Hematopoietic multipotent progenitor cell treated with erythropoietin and hydrocortisone succinate and interleukin-3 and kit ligand, for 15 days (in vitro differentiated cells): ENCODE data around the gene LUC7L.
"Not testable (repeated sequence)": the region's sequence is repeated elsewhere in the genome, so short reads cannot be mapped to it uniquely, and the experiment has no call there.

Source experiments
- DNase-seq: peaks from one replicate; pipeline ENCODE4 v3.0.0-alpha.2; 2015; ENCODE audit warnings: low spot score

The LUC7L gene, protein sequence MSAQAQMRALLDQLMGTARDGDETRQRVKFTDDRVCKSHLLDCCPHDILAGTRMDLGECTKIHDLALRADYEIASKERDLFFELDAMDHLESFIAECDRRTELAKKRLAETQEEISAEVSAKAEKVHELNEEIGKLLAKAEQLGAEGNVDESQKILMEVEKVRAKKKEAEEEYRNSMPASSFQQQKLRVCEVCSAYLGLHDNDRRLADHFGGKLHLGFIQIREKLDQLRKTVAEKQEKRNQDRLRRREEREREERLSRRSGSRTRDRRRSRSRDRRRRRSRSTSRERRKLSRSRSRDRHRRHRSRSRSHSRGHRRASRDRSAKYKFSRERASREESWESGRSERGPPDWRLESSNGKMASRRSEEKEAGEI

DNA sequence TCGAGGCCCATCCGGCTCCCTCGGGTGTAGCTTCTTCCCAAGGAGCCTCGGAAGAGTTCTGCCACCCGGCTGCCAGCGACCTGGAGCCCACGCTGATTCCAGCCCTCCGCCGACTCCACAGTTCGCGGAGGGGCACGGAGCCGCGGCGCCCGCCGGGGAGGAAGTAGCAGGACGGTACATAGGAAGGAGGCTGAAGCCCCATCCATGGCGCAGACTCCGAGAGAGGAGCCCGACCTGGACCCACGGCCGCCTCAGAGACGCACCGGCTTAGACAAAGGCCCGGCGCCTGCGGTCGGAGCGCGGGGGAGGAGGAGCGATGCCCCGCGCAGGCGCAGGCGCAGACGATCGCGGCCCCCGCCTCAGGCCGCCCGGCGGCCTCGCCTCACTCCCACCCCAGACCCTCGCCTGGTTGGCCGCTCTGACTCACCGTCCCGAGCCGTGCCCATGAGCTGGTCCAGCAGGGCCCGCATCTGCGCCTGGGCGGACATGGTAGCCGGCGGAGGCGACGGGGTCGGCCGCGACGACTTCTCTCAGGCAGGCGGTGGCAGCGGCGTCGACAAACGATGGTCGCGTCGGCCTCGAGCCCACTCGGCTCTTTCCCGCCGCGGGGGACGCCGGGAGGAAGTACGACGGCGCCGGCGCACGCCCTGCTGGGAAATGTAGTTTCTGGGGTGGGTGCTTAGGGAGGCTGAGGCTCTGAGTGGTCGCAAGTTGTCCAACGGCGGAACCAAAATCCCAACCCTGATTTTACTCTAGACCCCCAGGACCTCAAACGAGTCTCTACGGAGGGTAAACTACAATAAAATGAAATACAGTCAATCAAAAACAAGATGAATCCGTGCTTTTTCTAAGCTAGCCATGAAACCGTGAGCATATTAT is at the start of gene LUC7L:
Gene LUC7L (minus strand): TSS at position 598 of the 879 bp plus-strand sequence. CDS start 110 bp downstream, at position 488.
- DNase-seq: peak; percentile 77

DNA sequence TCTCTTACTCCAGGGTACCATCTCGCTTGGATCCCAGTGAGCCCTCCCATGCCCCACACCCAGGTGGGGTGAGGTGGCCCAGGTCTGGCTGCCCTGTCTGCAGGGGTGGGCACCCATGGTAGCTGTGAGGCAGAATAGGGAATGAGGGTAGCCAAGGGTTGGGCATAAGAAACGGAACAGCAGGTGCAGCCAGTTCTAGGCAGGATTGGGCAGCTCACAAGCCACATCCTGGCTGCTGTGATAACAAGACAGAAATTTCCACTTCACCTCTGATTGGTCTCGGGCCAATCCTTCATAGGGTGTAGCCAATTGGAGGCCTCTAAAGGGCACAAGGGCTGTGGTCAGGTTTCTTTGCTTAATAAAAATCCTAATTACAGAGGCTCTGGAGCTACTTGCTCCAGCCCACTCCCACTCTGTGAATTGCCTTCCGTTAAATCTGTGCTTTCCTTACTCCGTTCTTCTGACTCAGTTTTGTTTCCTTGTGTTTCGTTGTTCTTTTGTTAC is 49.7 kb upstream of the LUC7L start:
- DNase-seq: peak; percentile 60

DNA sequence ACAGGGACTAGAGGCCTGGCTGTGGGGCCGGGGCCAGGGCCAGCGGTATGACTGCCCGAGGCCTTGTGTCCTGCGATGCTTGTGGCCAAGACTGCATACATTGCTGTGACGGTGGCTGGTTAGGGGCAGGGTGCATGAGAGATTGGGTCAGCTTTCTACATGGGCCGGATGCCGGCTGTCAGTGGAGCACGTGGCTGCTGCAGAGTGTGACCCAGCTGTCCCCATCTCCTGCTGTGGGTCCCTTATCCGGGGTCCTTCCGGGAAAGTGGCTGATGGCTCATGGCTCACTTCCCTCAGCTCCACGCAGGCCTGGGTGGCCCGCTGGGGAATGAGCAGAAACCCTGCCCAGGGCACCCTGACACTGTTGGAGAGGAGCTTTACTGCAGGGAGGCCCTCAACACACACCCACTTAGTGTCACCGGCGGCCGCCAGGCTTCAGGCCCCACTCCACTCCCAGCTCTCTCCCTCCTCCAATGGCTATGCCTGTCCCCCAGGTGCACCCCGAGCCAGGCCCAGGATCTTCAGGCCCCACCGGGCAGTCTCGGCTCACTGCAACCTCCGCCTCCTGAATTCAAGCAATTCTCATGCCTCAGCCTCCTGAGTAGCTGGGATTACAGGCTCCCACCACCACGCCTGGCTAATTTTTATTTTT is 47.3 kb upstream of the LUC7L start:
- no peak for DNase-seq

DNA sequence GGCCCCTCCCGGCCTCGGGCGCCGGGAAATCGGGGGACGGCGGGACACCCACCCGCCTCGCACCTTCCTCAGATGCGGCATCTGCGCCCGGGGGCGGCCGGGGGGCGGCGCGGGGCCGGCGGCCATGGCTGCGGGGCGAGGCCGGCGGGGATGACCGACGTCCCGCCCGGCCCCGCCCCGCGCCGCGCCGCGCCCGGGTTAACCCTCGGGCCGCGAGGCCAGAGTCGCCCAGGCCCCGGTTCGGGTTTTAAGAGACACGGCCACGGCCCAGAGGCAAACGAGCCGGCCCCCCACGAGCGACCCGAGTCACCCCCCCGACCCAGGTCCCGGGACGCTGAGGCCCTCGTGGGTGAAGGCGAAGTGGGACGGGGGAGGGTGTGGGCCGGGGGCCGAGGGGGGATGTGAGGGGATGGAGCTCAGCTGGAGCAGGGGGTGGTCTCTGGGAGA is 46.6 kb upstream of the LUC7L start, which contains the start of gene RGS11:
Gene RGS11 (minus strand): TSS at position 159 of the 447 bp plus-strand sequence. CDS start 33 bp downstream, at position 126.
- DNase-seq: no peak

DNA sequence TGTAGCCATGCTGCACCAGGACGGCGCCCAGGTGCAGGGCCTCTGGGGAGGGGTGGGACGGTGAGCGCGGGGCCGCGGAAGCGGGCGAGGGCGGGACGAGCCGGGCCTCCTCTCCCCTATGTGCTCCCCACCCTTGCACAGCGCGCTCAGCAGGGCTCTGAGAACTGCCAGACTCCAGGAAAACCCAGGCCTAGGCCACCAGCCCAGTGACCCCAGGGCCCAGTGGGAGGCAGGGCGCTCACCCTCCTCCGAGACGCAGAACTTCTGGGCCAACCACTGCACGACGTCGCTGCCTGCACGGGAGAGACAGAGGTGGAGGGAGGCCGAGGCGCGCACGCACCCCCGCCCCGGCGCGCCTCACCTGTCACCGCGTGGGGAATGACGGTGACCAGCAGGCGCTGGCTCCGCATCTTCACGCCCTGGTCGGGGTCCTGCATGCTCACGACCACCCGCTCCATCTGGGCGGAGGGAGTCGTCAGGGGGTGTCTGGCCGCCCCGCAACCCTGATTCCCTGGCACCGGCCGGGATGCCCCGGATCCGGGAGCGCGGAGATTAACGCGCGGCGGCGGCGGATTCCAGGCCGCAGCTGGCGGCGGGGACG is 45.9 kb upstream of the LUC7L start:
- no peak for DNase-seq

DNA sequence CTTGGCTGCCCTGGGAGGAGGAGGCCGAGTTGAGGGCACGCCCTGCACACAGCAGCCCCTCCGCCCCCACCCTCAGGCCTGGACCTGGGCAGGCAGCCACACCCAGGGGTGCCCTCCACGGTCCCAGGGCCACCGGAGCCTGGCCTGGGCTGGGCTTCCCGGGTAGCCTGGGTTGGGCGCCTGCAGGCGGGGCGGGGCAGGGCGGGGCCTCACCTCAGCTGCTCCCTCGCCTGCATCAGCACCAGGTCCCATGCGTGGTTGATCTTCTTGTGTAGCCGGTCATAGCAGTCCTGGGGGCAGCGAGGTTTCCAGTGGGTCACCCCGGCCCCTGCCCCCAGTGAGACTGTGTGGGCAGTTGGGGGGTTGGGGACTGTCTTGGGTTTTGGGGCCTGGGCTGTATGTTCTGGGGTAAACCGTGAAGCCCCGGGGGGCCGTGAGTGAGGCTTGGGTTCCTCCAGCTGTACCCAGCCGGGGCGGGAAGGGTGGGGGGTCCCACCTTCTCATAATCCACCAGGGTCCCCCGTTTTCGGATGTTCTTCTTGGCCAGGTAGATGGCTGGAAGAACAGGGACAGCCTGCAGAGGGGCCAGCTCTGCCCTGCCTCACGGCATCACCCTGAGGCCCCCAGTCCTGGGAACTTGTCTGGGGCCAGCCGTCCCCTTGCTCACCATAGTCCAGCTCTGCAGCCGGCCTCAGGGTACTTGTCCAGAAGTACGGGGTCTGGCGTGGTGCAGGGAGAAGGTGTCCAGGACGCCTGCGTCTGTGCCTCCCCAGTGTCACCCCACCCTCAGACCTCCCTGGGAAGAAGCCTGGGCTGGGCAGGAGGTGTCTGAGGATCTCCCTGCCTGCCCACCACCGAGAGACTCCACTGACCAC is 44.5 kb upstream of the LUC7L start:
- DNase-seq: peak; percentile 23

DNA sequence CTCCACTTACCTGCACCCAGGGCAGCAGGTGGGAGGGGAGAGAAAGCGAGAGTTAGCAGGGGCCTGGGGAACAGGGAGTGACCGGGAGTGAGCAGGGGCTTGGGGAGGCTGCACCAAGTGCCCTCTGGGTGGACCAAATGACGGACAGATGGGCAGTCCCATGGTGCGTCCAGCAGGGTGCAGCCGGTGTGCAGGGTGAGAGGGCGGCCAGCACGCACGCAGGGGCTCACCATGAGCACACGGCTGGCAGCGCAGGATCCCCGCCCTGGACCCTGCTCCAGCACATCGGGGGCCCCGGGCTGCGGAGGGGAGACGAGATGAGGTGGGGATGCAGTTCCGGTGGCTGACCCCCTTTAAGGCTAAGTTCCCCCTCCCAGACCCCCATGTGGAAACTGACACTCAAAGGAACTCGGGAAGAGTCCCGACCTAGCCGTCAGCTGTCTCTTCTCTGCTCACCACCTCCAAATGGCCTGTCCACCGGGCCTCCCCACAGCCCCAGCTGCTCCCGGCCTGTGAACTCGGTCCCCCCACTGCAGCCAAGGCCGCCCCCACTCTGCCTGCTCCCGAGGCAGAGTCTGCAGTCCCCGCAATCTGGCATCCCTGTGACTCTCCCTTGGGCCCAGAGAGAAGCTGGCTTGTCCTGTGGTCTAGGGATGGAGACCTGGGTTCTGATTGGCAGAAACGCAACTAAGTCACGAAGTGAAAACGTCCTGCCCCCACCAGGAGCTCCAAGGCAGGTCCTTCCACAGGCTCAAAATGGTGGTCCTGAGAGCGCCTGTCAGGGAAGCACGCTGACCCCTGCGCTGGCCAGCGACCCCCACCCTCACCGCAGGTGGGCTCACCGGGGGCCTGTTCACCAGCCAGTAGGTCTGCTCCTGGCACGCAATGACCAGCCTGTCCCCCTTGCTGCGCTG is 43.6 kb upstream of the LUC7L start:
- no peak for DNase-seq

DNA sequence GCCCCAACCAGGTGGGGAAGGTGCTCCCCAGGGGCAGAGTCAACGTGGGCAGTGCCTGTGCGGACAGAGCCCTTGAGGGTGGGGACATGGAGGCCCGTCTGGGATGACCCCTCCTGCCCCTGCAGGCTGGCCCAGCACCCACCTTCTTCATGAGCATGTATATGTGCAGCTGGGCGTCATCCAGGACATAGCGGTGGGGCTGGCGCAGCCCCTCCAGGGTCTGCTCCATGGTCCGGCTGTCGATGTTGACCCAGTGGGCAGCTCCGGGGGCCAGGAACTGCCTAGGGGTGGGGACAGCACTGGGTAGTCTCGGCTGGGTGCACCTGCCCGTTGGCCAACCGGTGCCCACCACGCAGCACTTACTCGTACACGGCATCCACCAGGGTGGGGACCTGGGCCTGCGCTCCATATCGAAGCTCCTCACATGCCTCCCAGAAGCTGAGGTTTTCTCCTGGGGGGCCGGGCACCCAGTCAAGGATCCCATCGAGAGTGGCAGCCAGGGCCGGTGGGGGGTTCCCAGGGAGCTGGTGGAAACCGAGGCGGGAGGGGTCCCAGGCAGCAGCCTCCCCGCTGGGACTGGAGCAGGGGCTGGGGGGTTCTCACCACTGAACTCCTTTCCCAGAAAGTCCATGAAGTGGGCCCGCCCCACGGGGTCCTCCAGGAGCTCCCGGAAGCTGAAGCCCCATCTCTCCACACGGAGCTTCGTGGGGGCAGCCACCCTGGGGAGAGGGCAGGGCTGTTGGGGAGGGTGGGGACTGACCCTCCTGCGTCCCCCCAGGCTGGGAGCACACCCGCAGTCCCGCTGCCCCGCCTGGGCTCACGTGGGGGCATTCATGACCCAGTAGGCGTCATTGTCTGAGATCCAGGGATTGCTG is 41.4 kb upstream of the LUC7L start:
- no peak for DNase-seq

DNA sequence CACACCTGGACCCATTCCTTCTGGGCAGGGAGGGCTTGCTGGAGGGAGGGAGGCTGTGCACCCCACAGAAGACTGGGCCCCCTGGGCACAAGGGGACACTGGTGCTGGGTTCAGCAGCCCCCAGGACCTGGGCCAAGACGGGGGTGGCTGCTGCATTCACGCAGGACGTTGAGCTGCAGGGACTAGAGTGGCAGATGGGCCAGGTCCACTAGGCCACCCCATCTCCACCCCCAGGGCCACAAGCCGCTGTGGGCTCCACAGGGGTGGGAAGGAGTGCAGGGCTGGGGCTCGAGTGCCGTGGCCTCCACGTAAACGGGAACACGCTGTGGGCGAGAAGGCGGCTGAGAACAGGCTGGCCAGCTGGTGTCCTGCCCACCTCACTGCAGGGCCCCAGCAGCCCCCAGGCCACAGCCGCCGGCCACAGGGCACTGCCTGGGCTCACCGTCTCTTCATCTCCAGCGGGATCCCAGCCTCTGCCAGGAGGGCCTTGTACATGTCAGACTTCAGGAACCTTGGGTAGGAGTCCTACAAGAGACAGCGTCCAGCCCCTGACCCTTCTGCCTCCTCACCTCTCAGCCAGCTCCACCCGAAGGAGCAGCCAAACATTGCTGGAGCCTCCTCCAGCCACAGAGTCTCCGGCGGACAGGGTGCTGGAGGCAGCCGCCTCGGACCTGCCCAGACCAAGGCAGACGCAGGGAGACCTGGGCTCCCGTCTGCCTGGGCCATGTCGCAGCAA is 40.0 kb upstream of the LUC7L start:
- no peak for DNase-seq

DNA sequence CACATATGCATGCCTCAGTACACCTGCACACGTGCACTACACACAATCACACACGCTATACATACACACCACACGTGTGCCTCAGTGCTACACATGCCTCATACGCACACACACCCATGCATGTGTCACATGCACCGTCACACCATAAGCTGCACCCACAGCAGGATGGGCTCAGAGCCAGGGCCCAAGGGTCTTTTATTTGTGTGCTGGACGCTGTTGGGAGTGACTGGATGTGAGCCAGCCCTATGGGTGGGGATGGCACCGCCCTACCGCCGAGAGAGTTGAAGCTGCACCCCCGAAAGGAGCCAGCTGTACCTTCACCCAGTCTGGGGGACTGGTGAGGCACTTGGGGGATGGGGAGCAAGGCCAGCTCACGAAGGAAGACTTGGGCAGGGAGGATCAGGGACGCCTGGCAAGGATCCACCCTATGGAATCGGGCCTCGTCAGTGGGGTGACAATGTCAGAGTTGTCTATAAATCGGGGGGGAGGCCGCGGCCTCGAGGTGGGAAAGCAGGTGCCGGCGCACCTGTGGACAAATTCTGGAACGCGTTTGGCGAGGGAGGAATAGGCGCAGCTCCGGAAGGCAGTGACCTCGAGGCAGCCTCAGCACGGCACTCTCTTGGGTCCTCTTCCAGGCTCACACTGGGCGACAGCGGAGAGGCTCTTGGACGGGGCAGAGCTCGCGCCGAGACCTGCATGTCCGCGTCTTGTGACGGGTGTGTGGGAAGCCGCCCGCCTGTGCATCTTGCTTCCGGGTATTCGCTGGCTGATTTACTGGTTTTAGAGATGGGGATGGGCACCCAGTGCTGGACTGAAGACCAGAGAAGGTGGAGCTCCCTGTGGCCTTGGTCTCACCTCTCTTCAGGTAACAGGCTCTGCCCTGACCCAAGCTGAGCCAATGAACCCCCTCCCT is 39.1 kb upstream of the LUC7L start:
- no peak for DNase-seq

DNA sequence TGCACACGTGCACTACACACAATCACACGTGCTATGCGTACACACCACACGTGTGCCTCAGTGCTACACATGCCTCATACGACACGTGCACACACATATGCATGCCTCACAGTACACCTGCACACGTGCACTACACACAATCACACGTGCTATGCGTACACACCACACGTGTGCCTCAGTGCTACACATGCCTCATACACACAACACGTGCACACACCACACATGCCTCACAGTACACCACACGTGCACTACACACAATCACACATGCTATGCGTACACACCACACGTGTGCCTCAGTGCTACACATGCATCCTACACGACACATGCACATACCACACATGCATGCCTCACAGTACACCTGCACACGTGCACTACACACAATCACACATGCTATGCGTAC is 38.3 kb upstream of the LUC7L start:
- DNase-seq: not testable (repeated sequence)

DNA sequence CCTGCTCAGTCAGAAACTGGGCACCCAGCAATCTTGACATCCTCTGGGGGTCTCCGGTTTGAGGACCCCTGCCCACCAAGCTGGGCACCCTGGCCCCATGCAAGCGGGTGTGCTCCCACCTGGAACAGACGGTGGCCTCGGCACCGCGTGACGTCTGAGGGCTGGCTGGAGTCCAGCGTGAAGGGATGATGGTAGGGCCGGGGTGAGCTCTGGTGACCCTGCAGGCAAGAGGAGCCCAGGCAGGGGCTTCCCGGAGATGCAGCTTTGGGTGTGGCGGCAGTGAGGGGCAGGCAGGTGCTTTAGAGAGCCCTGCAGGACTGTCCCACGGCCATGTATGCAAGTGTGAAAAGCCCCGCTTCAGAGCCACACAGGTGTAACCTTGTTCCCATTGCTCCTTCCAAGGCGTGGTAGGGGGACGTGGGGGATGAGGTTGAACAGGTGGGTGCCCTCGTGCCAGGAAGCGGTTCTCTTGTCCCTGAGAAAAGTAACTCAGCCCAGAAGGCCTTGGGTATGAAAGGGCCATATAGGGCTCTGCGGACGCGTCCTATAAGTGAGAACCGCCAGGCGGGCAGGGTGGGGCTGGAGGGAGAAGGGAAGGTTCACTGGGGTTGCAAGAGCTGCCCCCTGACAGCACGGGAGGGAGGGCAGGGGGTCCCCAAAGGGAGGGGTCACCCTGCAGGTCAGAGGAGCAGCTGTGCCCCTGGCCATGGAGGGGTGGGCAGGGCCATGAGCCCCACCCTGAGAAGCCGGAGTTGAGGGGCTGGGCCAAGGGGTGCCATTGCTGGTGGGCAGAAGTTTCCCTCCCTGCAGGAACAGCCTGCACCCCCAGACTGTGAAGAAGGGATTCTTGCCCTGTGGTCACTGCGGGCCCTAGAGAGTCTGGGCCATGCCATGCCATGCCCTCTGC is 37.3 kb upstream of the LUC7L start:
- DNase-seq: no peak

DNA sequence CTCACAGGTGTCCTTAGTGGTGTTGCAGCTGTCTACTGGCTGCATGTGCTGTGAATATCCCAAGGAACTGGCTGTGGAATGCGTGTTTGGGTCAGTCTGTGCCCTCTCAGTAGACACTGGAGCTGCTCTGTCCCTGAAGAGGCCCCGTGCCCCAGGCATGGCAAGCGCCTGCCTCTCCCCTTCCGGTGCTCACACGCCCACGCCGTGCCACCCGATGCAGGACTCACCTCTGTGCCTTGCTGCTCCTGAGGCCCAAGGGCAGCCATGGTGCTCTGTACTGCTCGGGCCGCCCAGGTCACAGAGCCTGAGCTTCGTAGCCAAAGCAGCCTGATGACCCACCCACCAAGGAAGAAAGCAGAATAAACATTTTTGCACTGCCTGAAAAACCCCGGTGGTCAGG is 36.5 kb upstream of the LUC7L start:
- DNase-seq: no peak

DNA sequence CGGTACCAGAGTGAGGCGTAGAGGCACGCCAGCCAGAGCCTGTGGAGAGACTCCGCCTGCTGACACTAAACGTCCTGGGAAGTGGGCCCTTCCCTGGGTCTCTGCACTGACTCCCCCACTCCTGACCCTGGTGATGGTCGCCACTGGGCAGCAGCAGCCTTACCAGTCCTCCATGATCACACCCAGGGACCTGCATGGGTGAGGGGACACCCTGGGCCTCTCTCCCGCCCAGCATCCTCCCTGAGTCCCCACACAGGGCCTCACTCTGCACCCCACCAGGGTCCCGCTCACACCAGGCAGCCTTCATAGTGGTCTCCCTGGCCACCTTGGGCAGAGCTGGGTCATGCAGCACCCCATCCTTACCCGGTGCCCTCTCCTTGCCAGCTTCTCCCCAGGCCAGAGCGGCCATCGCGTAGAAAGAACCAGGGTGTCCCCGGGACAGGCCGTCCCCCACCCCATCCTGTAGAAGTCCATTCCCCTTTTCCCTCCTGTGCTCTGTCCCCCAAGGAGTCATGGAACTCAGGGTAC is 35.8 kb upstream of the LUC7L start:
- no peak for DNase-seq

DNA sequence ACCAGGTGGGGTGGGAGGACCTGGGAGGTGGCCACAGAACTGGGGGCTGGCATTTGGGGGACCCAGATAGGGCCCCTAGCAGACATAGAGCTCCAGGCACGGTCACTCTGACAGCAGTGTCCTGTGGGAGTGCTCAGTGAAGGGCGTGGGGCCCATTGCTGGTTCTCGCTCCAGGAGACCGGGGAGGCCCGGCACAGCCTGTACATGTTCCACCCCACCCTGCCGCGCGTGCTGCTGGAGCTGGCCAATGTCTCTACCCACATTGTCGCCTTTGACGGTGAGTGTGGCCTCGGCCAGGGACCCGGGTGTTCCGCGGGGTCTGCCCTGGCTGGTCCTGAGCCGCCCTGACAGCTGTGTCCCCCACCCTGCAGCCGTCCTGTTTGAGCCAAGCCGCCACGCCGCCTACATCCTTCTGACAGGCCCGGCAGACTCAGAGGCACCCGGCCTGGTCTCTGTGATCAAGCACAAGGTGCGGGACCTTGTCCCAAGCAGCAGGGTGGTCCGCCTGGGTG is 35.2 kb upstream of the LUC7L start:
- DNase-seq: no peak
